ENCODE results near the gene SEC22B.
"Not testable (repeated sequence)": the region's sequence is repeated elsewhere in the genome, so short reads cannot be mapped to it uniquely, and the experiment has no call there.

DNA sequence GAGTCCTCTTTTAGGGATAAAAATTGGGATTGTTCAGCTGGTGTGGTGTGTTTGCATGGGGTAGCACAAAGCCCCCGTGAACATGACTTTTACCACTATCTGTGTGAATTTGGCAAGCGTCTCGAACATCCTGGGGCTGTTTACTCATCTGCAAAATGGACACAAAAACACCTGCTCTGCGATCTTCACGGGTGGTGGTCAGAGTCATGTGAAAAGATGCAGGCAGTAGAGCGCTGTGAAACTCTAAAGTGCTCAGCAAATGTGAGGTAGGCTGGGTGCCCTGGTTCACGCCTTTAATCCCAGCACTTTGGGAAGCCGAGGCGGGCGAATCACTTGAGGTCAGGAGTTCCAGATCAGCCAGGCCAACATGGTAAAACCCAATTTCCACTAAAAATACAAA is 67.1 kb downstream of the SEC22B start:
- TF ChIP-seq, protein P1, sequence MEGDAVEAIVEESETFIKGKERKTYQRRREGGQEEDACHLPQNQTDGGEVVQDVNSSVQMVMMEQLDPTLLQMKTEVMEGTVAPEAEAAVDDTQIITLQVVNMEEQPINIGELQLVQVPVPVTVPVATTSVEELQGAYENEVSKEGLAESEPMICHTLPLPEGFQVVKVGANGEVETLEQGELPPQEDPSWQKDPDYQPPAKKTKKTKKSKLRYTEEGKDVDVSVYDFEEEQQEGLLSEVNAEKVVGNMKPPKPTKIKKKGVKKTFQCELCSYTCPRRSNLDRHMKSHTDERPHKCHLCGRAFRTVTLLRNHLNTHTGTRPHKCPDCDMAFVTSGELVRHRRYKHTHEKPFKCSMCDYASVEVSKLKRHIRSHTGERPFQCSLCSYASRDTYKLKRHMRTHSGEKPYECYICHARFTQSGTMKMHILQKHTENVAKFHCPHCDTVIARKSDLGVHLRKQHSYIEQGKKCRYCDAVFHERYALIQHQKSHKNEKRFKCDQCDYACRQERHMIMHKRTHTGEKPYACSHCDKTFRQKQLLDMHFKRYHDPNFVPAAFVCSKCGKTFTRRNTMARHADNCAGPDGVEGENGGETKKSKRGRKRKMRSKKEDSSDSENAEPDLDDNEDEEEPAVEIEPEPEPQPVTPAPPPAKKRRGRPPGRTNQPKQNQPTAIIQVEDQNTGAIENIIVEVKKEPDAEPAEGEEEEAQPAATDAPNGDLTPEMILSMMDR (IDR thresholded peaks at IDR 0.05), result not testable (repeated sequence)
- not testable (repeated sequence) for TF ChIP-seq POLR2A (IDR thresholded peaks at IDR 0.05)

All from adrenal gland (tissue), 5 donors.